GM23338 (cell line): ENCODE measurements around the gene SNTG2.

ENCODE experiments used
- POLR2AphosphoS5 ChIP-seq: IDR thresholded peaks from 2 replicates; pipeline ENCODE4 v1.6.1; 2016; ENCODE audit warnings: antibody characterized with exemption, low read depth
- TF ChIP-seq, protein P1 (sequence below), 2 experiments: fragments of 200-600 bp in 1 of 2; sonication (generic) in 1 of 2; conservative IDR thresholded peaks; 2 replicates each; pipeline versions ENCODE4 v1.5.1 to v1.6.1; 2016 to 2017; ENCODE audit warnings: antibody characterized with exemption in 2 of 2, low read depth in 2 of 2, mild to moderate bottlenecking in 2 of 2, moderate library complexity in 1 of 2
- TF ChIP-seq, protein P2 (sequence below): IDR thresholded peaks from one replicate; pipeline ENCODE4 v1.6.1; 2018; ENCODE audit warnings: antibody characterized with exemption; ENCODE audit not compliant: unreplicated experiment

DNA sequence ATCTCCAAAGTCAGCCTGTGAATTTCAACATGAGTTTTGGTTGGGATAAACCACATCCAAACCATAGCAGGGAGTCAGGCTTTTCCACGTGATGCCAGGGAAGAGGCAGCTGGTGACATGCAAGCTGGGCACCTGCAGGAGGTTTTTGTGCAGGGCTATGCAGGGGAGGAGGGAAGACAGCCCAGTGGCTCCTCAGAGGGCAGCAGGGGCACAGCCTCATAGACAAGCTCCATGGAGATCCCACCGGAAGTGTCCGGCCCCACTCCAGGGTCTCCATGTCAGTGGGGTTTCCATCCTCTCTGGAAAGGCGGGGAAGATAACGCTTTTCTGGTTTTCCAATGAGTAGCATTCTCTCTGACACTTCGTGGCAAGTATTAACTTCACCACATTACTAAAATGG lies 327.0 kb downstream of the SNTG2 start:
- TF ChIP-seq, protein P1, sequence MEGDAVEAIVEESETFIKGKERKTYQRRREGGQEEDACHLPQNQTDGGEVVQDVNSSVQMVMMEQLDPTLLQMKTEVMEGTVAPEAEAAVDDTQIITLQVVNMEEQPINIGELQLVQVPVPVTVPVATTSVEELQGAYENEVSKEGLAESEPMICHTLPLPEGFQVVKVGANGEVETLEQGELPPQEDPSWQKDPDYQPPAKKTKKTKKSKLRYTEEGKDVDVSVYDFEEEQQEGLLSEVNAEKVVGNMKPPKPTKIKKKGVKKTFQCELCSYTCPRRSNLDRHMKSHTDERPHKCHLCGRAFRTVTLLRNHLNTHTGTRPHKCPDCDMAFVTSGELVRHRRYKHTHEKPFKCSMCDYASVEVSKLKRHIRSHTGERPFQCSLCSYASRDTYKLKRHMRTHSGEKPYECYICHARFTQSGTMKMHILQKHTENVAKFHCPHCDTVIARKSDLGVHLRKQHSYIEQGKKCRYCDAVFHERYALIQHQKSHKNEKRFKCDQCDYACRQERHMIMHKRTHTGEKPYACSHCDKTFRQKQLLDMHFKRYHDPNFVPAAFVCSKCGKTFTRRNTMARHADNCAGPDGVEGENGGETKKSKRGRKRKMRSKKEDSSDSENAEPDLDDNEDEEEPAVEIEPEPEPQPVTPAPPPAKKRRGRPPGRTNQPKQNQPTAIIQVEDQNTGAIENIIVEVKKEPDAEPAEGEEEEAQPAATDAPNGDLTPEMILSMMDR (conservative IDR thresholded peaks at IDR 0.05; ENCODE audit: low read depth in 2 of 2), result no peak
- TF ChIP-seq POLR2AphosphoS5, result no peak
- TF ChIP-seq, protein P2, sequence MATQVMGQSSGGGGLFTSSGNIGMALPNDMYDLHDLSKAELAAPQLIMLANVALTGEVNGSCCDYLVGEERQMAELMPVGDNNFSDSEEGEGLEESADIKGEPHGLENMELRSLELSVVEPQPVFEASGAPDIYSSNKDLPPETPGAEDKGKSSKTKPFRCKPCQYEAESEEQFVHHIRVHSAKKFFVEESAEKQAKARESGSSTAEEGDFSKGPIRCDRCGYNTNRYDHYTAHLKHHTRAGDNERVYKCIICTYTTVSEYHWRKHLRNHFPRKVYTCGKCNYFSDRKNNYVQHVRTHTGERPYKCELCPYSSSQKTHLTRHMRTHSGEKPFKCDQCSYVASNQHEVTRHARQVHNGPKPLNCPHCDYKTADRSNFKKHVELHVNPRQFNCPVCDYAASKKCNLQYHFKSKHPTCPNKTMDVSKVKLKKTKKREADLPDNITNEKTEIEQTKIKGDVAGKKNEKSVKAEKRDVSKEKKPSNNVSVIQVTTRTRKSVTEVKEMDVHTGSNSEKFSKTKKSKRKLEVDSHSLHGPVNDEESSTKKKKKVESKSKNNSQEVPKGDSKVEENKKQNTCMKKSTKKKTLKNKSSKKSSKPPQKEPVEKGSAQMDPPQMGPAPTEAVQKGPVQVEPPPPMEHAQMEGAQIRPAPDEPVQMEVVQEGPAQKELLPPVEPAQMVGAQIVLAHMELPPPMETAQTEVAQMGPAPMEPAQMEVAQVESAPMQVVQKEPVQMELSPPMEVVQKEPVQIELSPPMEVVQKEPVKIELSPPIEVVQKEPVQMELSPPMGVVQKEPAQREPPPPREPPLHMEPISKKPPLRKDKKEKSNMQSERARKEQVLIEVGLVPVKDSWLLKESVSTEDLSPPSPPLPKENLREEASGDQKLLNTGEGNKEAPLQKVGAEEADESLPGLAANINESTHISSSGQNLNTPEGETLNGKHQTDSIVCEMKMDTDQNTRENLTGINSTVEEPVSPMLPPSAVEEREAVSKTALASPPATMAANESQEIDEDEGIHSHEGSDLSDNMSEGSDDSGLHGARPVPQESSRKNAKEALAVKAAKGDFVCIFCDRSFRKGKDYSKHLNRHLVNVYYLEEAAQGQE, result no peak
